OCI-LY1 (cell line): ENCODE data around the gene DUSP16.
A peak's percentile ranks its signal among the peaks of the same experiment; 100 is the strongest.

Experiments used
- H2AFZ ChIP-seq: fragments of 200-600 bp; sonication (generic), shearing (Covaris generic); 2 replicates; pipeline ENCODE4 v1.6.0; 2014; ENCODE audit warnings: antibody characterized with exemption, mild to moderate bottlenecking, low read length
- H3F3A ChIP-seq: fragments of 200-600 bp; sonication (generic), shearing (Covaris generic); 2 replicates; pipeline ENCODE4 v1.6.0; 2014; ENCODE audit warnings: mild to moderate bottlenecking, antibody characterized with exemption, low read length, moderate library complexity; ENCODE audit not compliant: insufficient read depth
- H3K27ac ChIP-seq: fragments of 200-600 bp; sonication (generic); 2 replicates; pipeline ENCODE4 v1.5.1; 2014; ENCODE audit warnings: low read length, mixed run types, mild to moderate bottlenecking, low read depth; ENCODE audit not compliant: poor library complexity, severe bottlenecking
- H3K27me3 ChIP-seq: fragments of 200-600 bp; sonication (generic); 2 replicates; pipeline ENCODE4 v1.6.0; 2014; ENCODE audit warnings: antibody characterized with exemption, mild to moderate bottlenecking, low read length, moderate library complexity; ENCODE audit not compliant: insufficient read depth
- H3K36me3 ChIP-seq: fragments of 200-600 bp; sonication (generic); 2 replicates; pipeline ENCODE4 v1.6.1; 2014; ENCODE audit warnings: mild to moderate bottlenecking, antibody characterized with exemption, low read length, moderate library complexity, mixed read lengths; ENCODE audit not compliant: insufficient read depth
- H3K4me1 ChIP-seq: fragments of 200-600 bp; sonication (generic); 2 replicates; pipeline ENCODE4 v1.5.1; 2014; ENCODE audit warnings: mild to moderate bottlenecking, low read length, moderate library complexity; ENCODE audit not compliant: insufficient read depth, severe bottlenecking
- H3K4me2 ChIP-seq: fragments of 200-600 bp; sonication (generic), shearing (Covaris generic); 2 replicates; pipeline ENCODE4 v1.6.1; 2014; ENCODE audit warnings: low read length
- H3K4me3 ChIP-seq: fragments of 200-600 bp; sonication (generic); 2 replicates; pipeline ENCODE4 v1.5.1; 2014; ENCODE audit warnings: low read length, low read depth, mild to moderate bottlenecking, mixed read lengths; ENCODE audit not compliant: poor library complexity, severe bottlenecking
- H3K79me2 ChIP-seq: fragments of 200-600 bp; shearing (Covaris generic); 2 replicates; pipeline ENCODE4 v1.6.1; 2016; ENCODE audit warnings: mixed run types, low read length, mixed read lengths; ENCODE audit not compliant: insufficient read depth
- H3K9ac ChIP-seq: fragments of 200-600 bp; sonication (generic), shearing (Covaris generic); 2 replicates; pipeline ENCODE4 v1.6.1; 2014; ENCODE audit warnings: mild to moderate bottlenecking, low read length, mixed read lengths
- H3K9me2 ChIP-seq: fragments of 200-600 bp; sonication (generic), shearing (Covaris generic); 2 replicates; pipeline ENCODE4 v1.6.1; 2014; ENCODE audit warnings: low read depth, mild to moderate bottlenecking, low read length, mixed read lengths
- H3K9me3 ChIP-seq: fragments of 200-600 bp; shearing (Covaris generic); 2 replicates; pipeline ENCODE4 v1.6.1; 2014; ENCODE audit warnings: low read length, mixed read lengths
- H4K20me1 ChIP-seq: fragments of 200-600 bp; sonication (generic), shearing (Covaris generic); 2 replicates; pipeline ENCODE4 v1.6.0; 2016; ENCODE audit warnings: mild to moderate bottlenecking, low read length; ENCODE audit not compliant: insufficient read depth
- EZH2 ChIP-seq: fragments of 200-600 bp; sonication (generic), shearing (Covaris generic); IDR thresholded peaks from 2 replicates; pipeline ENCODE4 v1.8.0; 2017; ENCODE audit warnings: borderline replicate concordance, mixed run types, mild to moderate bottlenecking, antibody characterized with exemption, low read length, moderate library complexity, mixed read lengths
- TF ChIP-seq, protein P1 (sequence below): fragments of 200-600 bp; sonication (generic), shearing (Covaris generic); IDR thresholded peaks from 2 replicates; pipeline ENCODE4 v1.5.1; 2017; ENCODE audit warnings: mild to moderate bottlenecking, antibody characterized with exemption, low read length, moderate library complexity, mixed read lengths

Gene DUSP16

DNA sequence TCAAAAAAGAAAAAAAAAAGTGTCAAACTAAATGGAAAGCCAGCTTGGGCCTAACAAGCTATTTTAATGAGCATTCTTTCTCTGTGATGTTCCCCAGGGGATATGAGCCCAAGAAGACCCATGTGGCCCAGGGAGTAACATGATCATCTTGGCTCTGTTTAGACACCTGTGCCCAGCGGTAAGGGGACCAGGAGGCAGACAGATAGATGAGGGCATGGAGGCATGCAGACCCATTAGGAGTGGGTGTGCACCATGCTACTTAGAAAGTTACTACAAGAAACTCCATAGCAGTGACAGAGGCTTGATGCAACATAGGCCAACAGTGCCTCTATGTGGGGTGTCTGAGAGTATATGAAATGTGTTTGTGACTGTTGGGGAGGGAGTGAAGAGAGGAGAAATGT is 45.9 kb upstream of the DUSP16 start:
- H3F3A ChIP-seq, result no peaks in the 10 kb centered on the region
- no peak overlapping the region for H3K4me3 ChIP-seq
- H3K9me2 ChIP-seq, result no peaks in the 10 kb centered on the region
- H3K4me2 ChIP-seq, result no peak overlapping the region
- no peaks in the 10 kb centered on the region for H3K79me2 ChIP-seq
- no peak overlapping the region for H2AFZ ChIP-seq
- no peak overlapping the region for H3K27ac ChIP-seq
- H4K20me1 ChIP-seq, result no peaks in the 10 kb centered on the region
- H3K9ac ChIP-seq, result no peak overlapping the region
- peaks cover 23% of the 10 kb centered on the region for H3K4me1 ChIP-seq
- H3K27me3 ChIP-seq, result peaks cover 4% of the 10 kb centered on the region; the same call in 1 of the 2 replicates
- TF ChIP-seq, protein P1, sequence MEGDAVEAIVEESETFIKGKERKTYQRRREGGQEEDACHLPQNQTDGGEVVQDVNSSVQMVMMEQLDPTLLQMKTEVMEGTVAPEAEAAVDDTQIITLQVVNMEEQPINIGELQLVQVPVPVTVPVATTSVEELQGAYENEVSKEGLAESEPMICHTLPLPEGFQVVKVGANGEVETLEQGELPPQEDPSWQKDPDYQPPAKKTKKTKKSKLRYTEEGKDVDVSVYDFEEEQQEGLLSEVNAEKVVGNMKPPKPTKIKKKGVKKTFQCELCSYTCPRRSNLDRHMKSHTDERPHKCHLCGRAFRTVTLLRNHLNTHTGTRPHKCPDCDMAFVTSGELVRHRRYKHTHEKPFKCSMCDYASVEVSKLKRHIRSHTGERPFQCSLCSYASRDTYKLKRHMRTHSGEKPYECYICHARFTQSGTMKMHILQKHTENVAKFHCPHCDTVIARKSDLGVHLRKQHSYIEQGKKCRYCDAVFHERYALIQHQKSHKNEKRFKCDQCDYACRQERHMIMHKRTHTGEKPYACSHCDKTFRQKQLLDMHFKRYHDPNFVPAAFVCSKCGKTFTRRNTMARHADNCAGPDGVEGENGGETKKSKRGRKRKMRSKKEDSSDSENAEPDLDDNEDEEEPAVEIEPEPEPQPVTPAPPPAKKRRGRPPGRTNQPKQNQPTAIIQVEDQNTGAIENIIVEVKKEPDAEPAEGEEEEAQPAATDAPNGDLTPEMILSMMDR, result peak; percentile 25; the same call in 1 of the 2 replicates
- no peak for TF ChIP-seq EZH2
- H3K36me3 ChIP-seq, result no peaks in the 10 kb centered on the region
- H3K9me3 ChIP-seq, result no peaks in the 10 kb centered on the region

DNA sequence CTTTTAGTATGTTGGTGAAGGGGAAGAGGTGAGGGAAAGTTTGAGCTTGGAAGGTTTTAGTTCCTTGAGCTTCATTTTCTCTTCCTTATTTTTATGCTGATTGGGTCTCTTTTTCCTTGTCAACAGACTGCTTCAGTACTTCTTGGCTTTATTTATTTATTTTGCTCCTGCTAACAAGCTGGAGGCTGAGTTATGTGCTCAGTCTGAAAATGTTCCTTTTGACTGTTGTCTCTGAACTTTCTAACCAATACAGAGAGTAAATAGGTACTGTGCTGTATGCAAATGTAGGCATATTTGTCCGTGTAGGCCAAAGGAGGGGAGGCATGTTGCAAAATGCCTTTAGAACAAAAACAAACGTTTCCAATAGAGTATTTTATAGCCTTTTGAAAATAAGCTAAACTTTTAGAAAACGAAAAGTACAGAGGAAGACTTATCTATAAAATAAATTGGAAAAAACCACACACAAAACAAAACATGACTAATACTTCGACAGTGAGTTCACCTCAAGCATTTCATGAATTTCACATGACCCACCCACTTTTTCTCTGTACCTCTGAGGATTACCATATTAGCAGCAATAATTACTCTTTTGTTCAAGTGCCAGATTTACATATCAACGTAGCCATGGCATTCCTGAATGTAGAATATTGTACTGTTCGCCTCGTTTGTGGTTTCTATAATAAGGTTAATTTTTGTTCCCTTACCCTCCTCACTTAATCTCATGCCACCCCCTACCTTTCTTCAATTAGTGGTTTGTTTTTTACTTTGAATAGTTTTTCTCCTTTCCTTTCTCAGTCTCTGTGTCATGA is 44.3 kb upstream of the DUSP16 start:
- peaks cover 4% of the 10 kb centered on the region; the same call in 1 of the 2 replicates for H3K27me3 ChIP-seq
- H4K20me1 ChIP-seq, result no peaks in the 10 kb centered on the region
- H3K4me3 ChIP-seq, result no peak overlapping the region
- H3K9ac ChIP-seq, result no peak overlapping the region
- H2AFZ ChIP-seq, result no peak overlapping the region
- no peaks in the 10 kb centered on the region for H3K9me2 ChIP-seq
- no peaks in the 10 kb centered on the region for H3K79me2 ChIP-seq
- TF ChIP-seq, protein P1, result no peak
- TF ChIP-seq EZH2, result no peak
- H3K27ac ChIP-seq, result no peak overlapping the region
- no peaks in the 10 kb centered on the region for H3K9me3 ChIP-seq
- no peak overlapping the region for H3K4me2 ChIP-seq
- no peaks in the 10 kb centered on the region for H3K36me3 ChIP-seq
- H3K4me1 ChIP-seq, result peaks cover 8% of the 10 kb centered on the region
- H3F3A ChIP-seq, result no peaks in the 10 kb centered on the region

DNA sequence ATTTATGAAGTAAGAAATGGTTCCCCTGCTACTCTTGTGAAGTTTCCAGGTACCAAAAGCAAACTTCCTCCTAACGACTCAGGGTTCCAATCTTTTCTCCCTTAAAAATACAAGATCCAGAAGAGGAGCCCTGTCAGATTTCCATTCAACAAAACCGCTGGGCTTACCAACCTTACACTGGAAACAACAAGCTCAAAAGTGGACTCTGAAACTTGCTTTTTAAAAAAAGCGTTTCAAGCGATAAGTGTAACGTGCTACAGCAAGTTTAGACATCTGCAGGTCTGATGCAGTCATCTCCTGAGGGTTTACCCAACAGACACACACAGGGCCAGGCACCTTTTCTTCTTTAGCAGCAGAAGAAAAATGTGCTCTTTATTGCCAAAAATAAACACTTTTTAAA is 42.1 kb upstream of the DUSP16 start:
- no peaks in the 10 kb centered on the region for H3K9me2 ChIP-seq
- no peak overlapping the region for H3K27ac ChIP-seq
- H3K4me1 ChIP-seq, result no peaks in the 10 kb centered on the region
- H3K4me2 ChIP-seq, result no peak overlapping the region
- no peaks in the 10 kb centered on the region for H3K9me3 ChIP-seq
- TF ChIP-seq, protein P1, result no peak
- no peaks in the 10 kb centered on the region for H3K36me3 ChIP-seq
- H2AFZ ChIP-seq, result no peak overlapping the region
- H3K9ac ChIP-seq, result no peak overlapping the region
- no peaks in the 10 kb centered on the region for H4K20me1 ChIP-seq
- no peaks in the 10 kb centered on the region for H3F3A ChIP-seq
- peaks cover 4% of the 10 kb centered on the region; the same call in 1 of the 2 replicates for H3K27me3 ChIP-seq
- no peak overlapping the region for H3K4me3 ChIP-seq
- no peaks in the 10 kb centered on the region for H3K79me2 ChIP-seq
